OCI-LY1 (cell line): Measurements from ENCODE around the gene TTN.

Experiments
- EZH2 ChIP-seq: fragments of 200-600 bp; sonication (generic), shearing (Covaris generic); IDR thresholded peaks from 2 replicates; pipeline ENCODE4 v1.8.0; 2017; ENCODE audit warnings: borderline replicate concordance, mixed run types, mild to moderate bottlenecking, antibody characterized with exemption, low read length, moderate library complexity, mixed read lengths
- TF ChIP-seq, protein P1 (sequence below): fragments of 200-600 bp; sonication (generic), shearing (Covaris generic); IDR thresholded peaks from 2 replicates; pipeline ENCODE4 v1.5.1; 2017; ENCODE audit warnings: mild to moderate bottlenecking, antibody characterized with exemption, low read length, moderate library complexity, mixed read lengths

DNA sequence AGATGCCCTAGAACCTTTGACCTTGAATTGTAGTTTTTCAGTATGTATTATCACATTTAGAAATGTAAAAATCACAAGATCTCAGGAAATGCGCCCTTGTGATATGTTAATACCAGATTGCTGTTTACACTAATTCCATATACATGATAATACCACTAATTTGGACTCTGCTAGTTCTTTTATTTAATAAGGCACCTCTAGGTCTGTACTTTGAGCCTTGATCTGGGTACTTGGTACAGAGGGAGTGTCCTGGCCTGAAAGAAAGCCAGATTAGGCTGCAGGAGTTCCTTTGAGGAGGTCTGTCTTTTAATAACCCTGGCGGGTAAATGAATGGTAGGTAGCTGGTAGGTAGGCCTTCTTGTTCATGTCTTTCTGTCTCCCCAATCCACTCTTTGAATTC, 300.7 kb downstream of the TTN start:
- TF ChIP-seq, protein P1, sequence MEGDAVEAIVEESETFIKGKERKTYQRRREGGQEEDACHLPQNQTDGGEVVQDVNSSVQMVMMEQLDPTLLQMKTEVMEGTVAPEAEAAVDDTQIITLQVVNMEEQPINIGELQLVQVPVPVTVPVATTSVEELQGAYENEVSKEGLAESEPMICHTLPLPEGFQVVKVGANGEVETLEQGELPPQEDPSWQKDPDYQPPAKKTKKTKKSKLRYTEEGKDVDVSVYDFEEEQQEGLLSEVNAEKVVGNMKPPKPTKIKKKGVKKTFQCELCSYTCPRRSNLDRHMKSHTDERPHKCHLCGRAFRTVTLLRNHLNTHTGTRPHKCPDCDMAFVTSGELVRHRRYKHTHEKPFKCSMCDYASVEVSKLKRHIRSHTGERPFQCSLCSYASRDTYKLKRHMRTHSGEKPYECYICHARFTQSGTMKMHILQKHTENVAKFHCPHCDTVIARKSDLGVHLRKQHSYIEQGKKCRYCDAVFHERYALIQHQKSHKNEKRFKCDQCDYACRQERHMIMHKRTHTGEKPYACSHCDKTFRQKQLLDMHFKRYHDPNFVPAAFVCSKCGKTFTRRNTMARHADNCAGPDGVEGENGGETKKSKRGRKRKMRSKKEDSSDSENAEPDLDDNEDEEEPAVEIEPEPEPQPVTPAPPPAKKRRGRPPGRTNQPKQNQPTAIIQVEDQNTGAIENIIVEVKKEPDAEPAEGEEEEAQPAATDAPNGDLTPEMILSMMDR = no peak
- TF ChIP-seq EZH2 = no peak
